Measurements from ENCODE around the gene IL17C.
"Not testable (repeated sequence)": the region's sequence is repeated elsewhere in the genome, so short reads cannot be mapped to it uniquely, and the experiment has no call there.

IL17C gene

GRCh38 chr16:88667461-88667860 is 29.1 kb downstream of the IL17C start:
- WGBS (ENCODE audit: insufficient coverage) = 93% methylated on average over 5 of the region's 5 CpGs
- no peak overlapping the region for H3K4me3 ChIP-seq (ENCODE audit: control insufficient read depth in 1 of 7, extremely low read depth in 1 of 7, insufficient read depth in 4 of 7, low read depth in 2 of 7, low read length in 6 of 7)
- no peak overlapping the region for H3K27ac ChIP-seq (ENCODE audit: insufficient read depth in 1 of 2, low read depth in 1 of 2, low read length in 2 of 2, poor library complexity in 1 of 2, severe bottlenecking in 2 of 2)
- no peaks in the 10 kb centered on the region for H3K27me3 ChIP-seq (replicated peaks in 2 of 5; ENCODE audit: control insufficient read depth in 4 of 5, insufficient read depth in 5 of 5, low read length in 4 of 5)
- DNase-seq = no peak
- no peaks in the 10 kb centered on the region for H3K9me3 ChIP-seq (ENCODE audit: control extremely low read depth in 1 of 5, control insufficient read depth in 4 of 5, insufficient read depth in 2 of 5, low read depth in 1 of 5, low read length in 4 of 5)
- H3K4me1 ChIP-seq (ENCODE audit: control extremely low read depth in 1 of 4, control insufficient read depth in 4 of 4, insufficient read depth in 4 of 4, low read length in 3 of 4) = peaks cover 0 to 15% (median 9%) of the 10 kb centered on the region in 4 experiments
- POLR2A ChIA-PET = no interaction called here
- CTCF ChIA-PET = no interaction called here
- H3K36me3 ChIP-seq (ENCODE audit: control insufficient read depth in 4 of 4, insufficient read depth in 4 of 4, low read length in 3 of 4) = peaks cover 0 to 19% (median 0%) of the 10 kb centered on the region in 4 experiments

GRCh38 chr16:88669493-88669892 is 31.1 kb downstream of the IL17C start:
- H3K36me3 ChIP-seq (ENCODE audit: control insufficient read depth in 4 of 4, insufficient read depth in 4 of 4, low read length in 3 of 4) = peaks cover 0 to 26% (median 2%) of the 10 kb centered on the region in 4 experiments
- POLR2A ChIA-PET; H3K27ac ChIP-seq (ENCODE audit: insufficient read depth in 1 of 2, low read depth in 1 of 2, low read length in 2 of 2, poor library complexity in 1 of 2, severe bottlenecking in 2 of 2); H3K4me1 ChIP-seq (ENCODE audit: control extremely low read depth in 1 of 4, control insufficient read depth in 4 of 4, insufficient read depth in 4 of 4, low read length in 3 of 4); H3K9me3 ChIP-seq (ENCODE audit: control extremely low read depth in 1 of 5, control insufficient read depth in 4 of 5, insufficient read depth in 2 of 5, low read depth in 1 of 5, low read length in 4 of 5); DNase-seq; H3K4me3 ChIP-seq (ENCODE audit: control insufficient read depth in 1 of 7, extremely low read depth in 1 of 7, insufficient read depth in 4 of 7, low read depth in 2 of 7, low read length in 6 of 7); H3K27me3 ChIP-seq (replicated peaks in 2 of 5; ENCODE audit: control insufficient read depth in 4 of 5, insufficient read depth in 5 of 5, low read length in 4 of 5): not testable (repeated sequence)
- CTCF ChIA-PET = interaction anchor here (0.6 kb wide), 1 partner anchor 69 kb away, joined by 3 read pairs; no protein-coding TSS in a partner anchor
- WGBS (ENCODE audit: insufficient coverage) = 88% methylated on average over 1 of the region's 8 CpGs

GRCh38 chr16:88669980-88670379 is 31.6 kb downstream of the IL17C start:
- DNase-seq = no peak
- no peak overlapping the region for H3K27ac ChIP-seq (ENCODE audit: insufficient read depth in 1 of 2, low read depth in 1 of 2, low read length in 2 of 2, poor library complexity in 1 of 2, severe bottlenecking in 2 of 2)
- H3K4me3 ChIP-seq (ENCODE audit: control insufficient read depth in 1 of 7, extremely low read depth in 1 of 7, insufficient read depth in 4 of 7, low read depth in 2 of 7, low read length in 6 of 7) = no peak overlapping the region
- H3K9me3 ChIP-seq (ENCODE audit: control extremely low read depth in 1 of 5, control insufficient read depth in 4 of 5, insufficient read depth in 2 of 5, low read depth in 1 of 5, low read length in 4 of 5) = no peaks in the 10 kb centered on the region
- 90% methylated on average over 5 of the region's 10 CpGs for WGBS (ENCODE audit: insufficient coverage)
- H3K27me3 ChIP-seq (replicated peaks in 2 of 5; ENCODE audit: control insufficient read depth in 4 of 5, insufficient read depth in 5 of 5, low read length in 4 of 5) = no peaks in the 10 kb centered on the region
- H3K36me3 ChIP-seq (ENCODE audit: control insufficient read depth in 4 of 4, insufficient read depth in 4 of 4, low read length in 3 of 4) = peaks cover 0 to 26% (median 2%) of the 10 kb centered on the region in 4 experiments
- CTCF ChIA-PET = interaction anchor here (0.7 kb wide), 1 partner anchor 11 kb away, joined by 3 read pairs; no protein-coding TSS in a partner anchor
- H3K4me1 ChIP-seq (ENCODE audit: control extremely low read depth in 1 of 4, control insufficient read depth in 4 of 4, insufficient read depth in 4 of 4, low read length in 3 of 4) = peaks cover 0 to 3% (median 0%) of the 10 kb centered on the region in 4 experiments
- POLR2A ChIA-PET = no interaction called here

GRCh38 chr16:88671806-88672205 is 33.4 kb downstream of the IL17C start:
- WGBS (ENCODE audit: insufficient coverage) = 95% methylated on average over 22 of the region's 23 CpGs
- CTCF ChIA-PET = interaction anchor here (1.3 to 1.8 kb wide), 3 partner anchors 9 to 19 kb away, joined by 3 to 13 read pairs (median 3); no protein-coding TSS in a partner anchor

GRCh38 chr16:88672776-88673175 is 34.4 kb downstream of the IL17C start:
- peaks cover 0 to 37% (median 13%) of the 10 kb centered on the region in 4 experiments for H3K36me3 ChIP-seq (ENCODE audit: control insufficient read depth in 4 of 4, insufficient read depth in 4 of 4, low read length in 3 of 4)
- no peak overlapping the region for H3K4me3 ChIP-seq (ENCODE audit: control insufficient read depth in 1 of 7, extremely low read depth in 1 of 7, insufficient read depth in 4 of 7, low read depth in 2 of 7, low read length in 6 of 7)
- H3K9me3 ChIP-seq (ENCODE audit: control extremely low read depth in 1 of 5, control insufficient read depth in 4 of 5, insufficient read depth in 2 of 5, low read depth in 1 of 5, low read length in 4 of 5) = no peaks in the 10 kb centered on the region
- DNase-seq = no peak
- POLR2A ChIA-PET = interaction anchor here (0.5 kb wide), 1 partner anchor 226 kb away, joined by 3 read pairs; no protein-coding TSS in a partner anchor
- no peak overlapping the region for H3K27ac ChIP-seq (ENCODE audit: insufficient read depth in 1 of 2, low read depth in 1 of 2, low read length in 2 of 2, poor library complexity in 1 of 2, severe bottlenecking in 2 of 2)
- 86% methylated on average over 10 of the region's 11 CpGs for WGBS (ENCODE audit: insufficient coverage)
- H3K27me3 ChIP-seq (replicated peaks in 2 of 5; ENCODE audit: control insufficient read depth in 4 of 5, insufficient read depth in 5 of 5, low read length in 4 of 5) = no peaks in the 10 kb centered on the region
- no peaks in the 10 kb centered on the region for H3K4me1 ChIP-seq (ENCODE audit: control extremely low read depth in 1 of 4, control insufficient read depth in 4 of 4, insufficient read depth in 4 of 4, low read length in 3 of 4)
- CTCF ChIA-PET = interaction anchor here (0.9 to 1.8 kb wide), 5 partner anchors 8 to 20 kb away, joined by 3 to 13 read pairs (median 4); partner anchors contain the start of gene MVD

More at GRCh38 chr16:88671806-88672205, 33.4 kb downstream of the IL17C start:
- H3K27ac ChIP-seq (ENCODE audit: insufficient read depth in 1 of 2, low read depth in 1 of 2, low read length in 2 of 2, poor library complexity in 1 of 2, severe bottlenecking in 2 of 2) = no peak overlapping the region
- H3K36me3 ChIP-seq (ENCODE audit: control insufficient read depth in 4 of 4, insufficient read depth in 4 of 4, low read length in 3 of 4) = peaks cover 0 to 32% (median 8%) of the 10 kb centered on the region in 4 experiments
- no peaks in the 10 kb centered on the region for H3K4me1 ChIP-seq (ENCODE audit: control extremely low read depth in 1 of 4, control insufficient read depth in 4 of 4, insufficient read depth in 4 of 4, low read length in 3 of 4)
- no peak overlapping the region for H3K4me3 ChIP-seq (ENCODE audit: control insufficient read depth in 1 of 7, extremely low read depth in 1 of 7, insufficient read depth in 4 of 7, low read depth in 2 of 7, low read length in 6 of 7)
- POLR2A ChIA-PET = no interaction called here
- H3K27me3 ChIP-seq (replicated peaks in 2 of 5; ENCODE audit: control insufficient read depth in 4 of 5, insufficient read depth in 5 of 5, low read length in 4 of 5) = no peaks in the 10 kb centered on the region
- DNase-seq = no peak
- H3K9me3 ChIP-seq (ENCODE audit: control extremely low read depth in 1 of 5, control insufficient read depth in 4 of 5, insufficient read depth in 2 of 5, low read depth in 1 of 5, low read length in 4 of 5) = no peaks in the 10 kb centered on the region

- no peaks in the 10 kb centered on the region for H3K9me3 ChIP-seq (ENCODE audit: control extremely low read depth in 1 of 5, control insufficient read depth in 4 of 5, insufficient read depth in 2 of 5, low read depth in 1 of 5, low read length in 4 of 5)
- peaks cover 0 to 44% (median 16%) of the 10 kb centered on the region in 4 experiments for H3K36me3 ChIP-seq (ENCODE audit: control insufficient read depth in 4 of 4, insufficient read depth in 4 of 4, low read length in 3 of 4)
- no peak overlapping the region for H3K27ac ChIP-seq (ENCODE audit: insufficient read depth in 1 of 2, low read depth in 1 of 2, low read length in 2 of 2, poor library complexity in 1 of 2, severe bottlenecking in 2 of 2)
- H3K4me3 ChIP-seq (ENCODE audit: control insufficient read depth in 1 of 7, extremely low read depth in 1 of 7, insufficient read depth in 4 of 7, low read depth in 2 of 7, low read length in 6 of 7) = no peak overlapping the region
- ChIA-PET CTCF (interaction anchor here (1.5 kb wide), 1 partner anchor 9 kb away, joined by 7 read pairs; no protein-coding TSS in a partner anchor), POLR2A (no interaction called here)
- no peaks in the 10 kb centered on the region for H3K4me1 ChIP-seq (ENCODE audit: control extremely low read depth in 1 of 4, control insufficient read depth in 4 of 4, insufficient read depth in 4 of 4, low read length in 3 of 4)
- no peaks in the 10 kb centered on the region for H3K27me3 ChIP-seq (replicated peaks in 2 of 5; ENCODE audit: control insufficient read depth in 4 of 5, insufficient read depth in 5 of 5, low read length in 4 of 5)
- WGBS (ENCODE audit: insufficient coverage) = 94% methylated on average over 15 of the region's 19 CpGs
- DNase-seq = no peak
These were observed 35.5 kb downstream of the IL17C start for GRCh38 chr16:88673716-88674379.

- no peak for DNase-seq
- POLR2A ChIA-PET = no interaction called here
These were observed 38.3 kb downstream of the IL17C start for GRCh38 chr16:88676502-88677242.

More at GRCh38 chr16:88676502-88677242, 38.3 kb downstream of the IL17C start:
- Histone ChIP-seq H3K36me3 (ENCODE audit: control insufficient read depth in 4 of 4, insufficient read depth in 4 of 4, low read length in 3 of 4) (peaks cover 0 to 52% (median 17%) of the 10 kb centered on the region in 4 experiments), H3K9me3 (ENCODE audit: control extremely low read depth in 1 of 5, control insufficient read depth in 4 of 5, insufficient read depth in 2 of 5, low read depth in 1 of 5, low read length in 4 of 5) (no peaks in the 10 kb centered on the region), H3K4me3 (ENCODE audit: control insufficient read depth in 1 of 7, extremely low read depth in 1 of 7, insufficient read depth in 4 of 7, low read depth in 2 of 7, low read length in 6 of 7) (no peak overlapping the region), H3K27me3 (replicated peaks in 2 of 5; ENCODE audit: control insufficient read depth in 4 of 5, insufficient read depth in 5 of 5, low read length in 4 of 5) (no peaks in the 10 kb centered on the region), H3K4me1 (ENCODE audit: control extremely low read depth in 1 of 4, control insufficient read depth in 4 of 4, insufficient read depth in 4 of 4, low read length in 3 of 4) (peaks cover 0 to 12% (median 10%) of the 10 kb centered on the region in 4 experiments), H3K27ac (ENCODE audit: insufficient read depth in 1 of 2, low read depth in 1 of 2, low read length in 2 of 2, poor library complexity in 1 of 2, severe bottlenecking in 2 of 2) (no peak overlapping the region)
- CTCF ChIA-PET = no interaction called here
- WGBS (ENCODE audit: insufficient coverage) = 98% methylated on average over 16 of the region's 22 CpGs
